Vagina (tissue), 2 donors: ENCODE measurements around the gene GEN1. TPM values are rescaled to one million over a fixed set of nuclear protein-coding genes. Genes with fewer than 3 reads are reported as not detected.

Experiments
- DNase-seq, 2 donors: peaks; one replicate each; pipeline ENCODE4 v3.0.0-alpha.2; 2017; ENCODE audit errors: extremely low spot score in 2 of 2
- H3K27ac ChIP-seq: fragments of 200-600 bp; sonication (generic); one replicate; pipeline ENCODE4 v1.5.1; 2019
- H3K27me3 ChIP-seq: fragments of 200-600 bp; sonication (generic); one replicate; pipeline ENCODE4 v1.5.1; 2019
- H3K36me3 ChIP-seq, 2 donors: fragments of 200-600 bp; sonication (generic); one replicate each; pipeline ENCODE4 v1.5.1; 2017 to 2019
- H3K4me1 ChIP-seq: fragments of 200-600 bp; sonication (generic); one replicate; pipeline ENCODE4 v1.5.1; 2019
- H3K4me3 ChIP-seq, 2 donors: fragments of 200-600 bp; sonication (generic); 1 replicate in 1 of 2; 2 replicates in 1 of 2; pipeline ENCODE4 v1.5.1; 2016 to 2019
- H3K9me3 ChIP-seq: fragments of 200-600 bp; sonication (generic); one replicate; pipeline ENCODE4 v1.5.1; 2019
- POLR2A ChIP-seq, 2 donors: fragments of 450-650 bp; IDR thresholded peaks; one replicate each; pipeline ENCODE4 v1.6.1; 2017; ENCODE audit warnings: antibody characterized with exemption in 2 of 2, mild to moderate bottlenecking in 2 of 2, moderate library complexity in 2 of 2
- POLR2AphosphoS5 ChIP-seq, 2 donors: sonication (generic); formaldehyde crosslinking; IDR thresholded peaks; one replicate each; pipeline ENCODE4 v1.9.0; 2017; ENCODE audit warnings: antibody characterized with exemption in 2 of 2, mild to moderate bottlenecking in 2 of 2, low read depth in 1 of 2; ENCODE audit not compliant: insufficient read depth in 1 of 2
- intact Hi-C: fragments of 100-400 bp; cut with DNase I; formaldehyde crosslinking; loops from one replicate; pipeline ENCODE4 v1.15.1; 2023
- total RNA-seq: library from RNA; depleted of rRNA; stranded (reverse); fragments of >200 nt; gene quantifications from one replicate; pipeline ENCODE4 v1.2.3, GENCODE V29; 2016
- TF ChIP-seq, protein P1 (sequence below), 3 experiments: fragments of 450-650 bp in 2 of 3; fragments of 200-600 bp in 1 of 3; sonication (generic) in 1 of 3; IDR thresholded peaks; one replicate each; pipeline ENCODE4 v1.5.1; 2017 to 2019; ENCODE audit warnings: antibody characterized with exemption in 3 of 3, mild to moderate bottlenecking in 2 of 3, moderate library complexity in 2 of 3

Gene GEN1
- total RNA-seq, 1 donor from 2014 or later, result 9.6 TPM

DNA sequence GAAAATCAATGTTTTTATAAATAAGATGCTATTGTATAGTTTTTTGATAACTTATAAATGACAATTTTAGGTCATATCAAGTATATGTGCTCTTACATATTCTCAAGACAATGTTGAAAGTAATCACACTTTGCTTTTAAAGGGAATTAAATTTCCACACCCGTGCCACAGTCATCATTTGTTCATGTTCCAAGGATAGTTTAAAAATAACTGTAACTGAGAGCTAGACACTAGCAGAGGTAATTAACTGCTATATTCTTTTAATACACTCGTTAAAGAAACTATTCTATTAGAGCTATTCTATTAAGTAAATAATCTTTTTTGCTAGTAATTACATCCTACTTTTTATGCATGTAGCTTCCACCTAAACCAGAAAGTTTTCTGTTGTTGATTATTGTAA, 18.0 kb downstream of the GEN1 start:
- no peak overlapping the region for H3K4me3 ChIP-seq
- DNase-seq, result no peak
- TF ChIP-seq POLR2A (IDR thresholded peaks at IDR 0.05) (no peak), POLR2AphosphoS5 (IDR thresholded peaks at IDR 0.05; ENCODE audit: insufficient read depth in 1 of 2, low read depth in 1 of 2) (no peak)
- TF ChIP-seq, protein P1, sequence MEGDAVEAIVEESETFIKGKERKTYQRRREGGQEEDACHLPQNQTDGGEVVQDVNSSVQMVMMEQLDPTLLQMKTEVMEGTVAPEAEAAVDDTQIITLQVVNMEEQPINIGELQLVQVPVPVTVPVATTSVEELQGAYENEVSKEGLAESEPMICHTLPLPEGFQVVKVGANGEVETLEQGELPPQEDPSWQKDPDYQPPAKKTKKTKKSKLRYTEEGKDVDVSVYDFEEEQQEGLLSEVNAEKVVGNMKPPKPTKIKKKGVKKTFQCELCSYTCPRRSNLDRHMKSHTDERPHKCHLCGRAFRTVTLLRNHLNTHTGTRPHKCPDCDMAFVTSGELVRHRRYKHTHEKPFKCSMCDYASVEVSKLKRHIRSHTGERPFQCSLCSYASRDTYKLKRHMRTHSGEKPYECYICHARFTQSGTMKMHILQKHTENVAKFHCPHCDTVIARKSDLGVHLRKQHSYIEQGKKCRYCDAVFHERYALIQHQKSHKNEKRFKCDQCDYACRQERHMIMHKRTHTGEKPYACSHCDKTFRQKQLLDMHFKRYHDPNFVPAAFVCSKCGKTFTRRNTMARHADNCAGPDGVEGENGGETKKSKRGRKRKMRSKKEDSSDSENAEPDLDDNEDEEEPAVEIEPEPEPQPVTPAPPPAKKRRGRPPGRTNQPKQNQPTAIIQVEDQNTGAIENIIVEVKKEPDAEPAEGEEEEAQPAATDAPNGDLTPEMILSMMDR (IDR thresholded peaks at IDR 0.05), result no peak

DNA sequence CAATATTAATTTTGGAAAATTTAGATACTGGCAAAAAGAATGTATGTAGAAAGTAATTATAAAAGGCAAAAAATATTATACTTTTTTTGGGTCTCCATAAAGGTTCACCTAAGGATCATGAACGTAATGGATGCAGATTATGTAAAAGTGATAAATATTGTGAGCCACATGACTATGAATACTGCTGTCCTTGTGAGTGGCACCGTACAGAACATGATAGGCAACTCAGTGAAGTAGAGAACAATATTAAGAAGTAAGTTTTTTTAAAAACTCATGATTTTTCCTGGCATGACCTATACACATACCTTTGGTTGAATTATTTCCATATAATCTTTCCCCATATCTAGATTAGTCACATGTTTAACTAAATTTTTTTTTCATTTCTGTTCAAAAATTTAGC, 18.6 kb downstream of the GEN1 start:
- H3K9me3 ChIP-seq, result no peaks in the 10 kb centered on the region
- intact Hi-C loops, result no loop called here
- no peaks in the 10 kb centered on the region for H3K27me3 ChIP-seq
- H3K36me3 ChIP-seq, result peaks cover 0 to 5% of the 10 kb centered on the region in 2 donors
- no peak overlapping the region for H3K27ac ChIP-seq
- TF ChIP-seq POLR2AphosphoS5 (IDR thresholded peaks at IDR 0.05; ENCODE audit: insufficient read depth in 1 of 2, low read depth in 1 of 2), result no peak
- TF ChIP-seq, protein P1 (IDR thresholded peaks at IDR 0.05), result no peak
- no peak for TF ChIP-seq POLR2A (IDR thresholded peaks at IDR 0.05)
- no peaks in the 10 kb centered on the region for H3K4me1 ChIP-seq
- H3K4me3 ChIP-seq, result no peak overlapping the region
- DNase-seq, result no peak

More for the DNA sequence above, 18.0 kb downstream of the GEN1 start:
- Histone ChIP-seq H3K27ac (no peak overlapping the region), H3K4me1 (no peaks in the 10 kb centered on the region), H3K9me3 (no peaks in the 10 kb centered on the region), H3K36me3 (peaks cover 0 to 5% of the 10 kb centered on the region in 2 donors), H3K27me3 (no peaks in the 10 kb centered on the region)
- intact Hi-C loops, result no loop called here

DNA sequence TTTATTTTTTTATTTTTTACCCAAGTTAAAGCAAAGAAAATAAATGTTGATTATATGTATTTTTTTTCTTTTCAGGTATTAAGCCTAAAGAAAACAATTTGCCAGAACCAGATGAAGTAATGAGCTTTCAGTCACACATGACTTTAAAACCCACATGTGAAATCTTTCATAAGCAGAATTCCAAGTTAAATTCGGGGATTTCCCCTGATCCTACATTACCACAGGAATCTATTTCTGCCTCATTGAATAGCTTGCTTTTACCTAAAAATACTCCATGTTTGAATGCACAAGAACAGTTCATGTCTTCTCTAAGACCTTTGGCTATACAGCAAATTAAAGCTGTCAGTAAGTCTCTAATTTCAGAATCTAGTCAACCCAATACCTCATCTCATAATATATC, 26.6 kb downstream of the GEN1 start:
- H3K27me3 ChIP-seq, result no peaks in the 10 kb centered on the region
- TF ChIP-seq POLR2AphosphoS5 (IDR thresholded peaks at IDR 0.05; ENCODE audit: insufficient read depth in 1 of 2, low read depth in 1 of 2) (no peak), POLR2A (IDR thresholded peaks at IDR 0.05) (no peak)
- TF ChIP-seq, protein P1 (IDR thresholded peaks at IDR 0.05), result no peak
- peaks cover 0 to 14% of the 10 kb centered on the region in 2 donors for H3K36me3 ChIP-seq
- intact Hi-C loops, result no loop called here
- no peaks in the 10 kb centered on the region for H3K4me1 ChIP-seq
- H3K4me3 ChIP-seq, result no peak overlapping the region
- DNase-seq, result no peak
- no peak overlapping the region for H3K27ac ChIP-seq
- H3K9me3 ChIP-seq, result no peaks in the 10 kb centered on the region

DNA sequence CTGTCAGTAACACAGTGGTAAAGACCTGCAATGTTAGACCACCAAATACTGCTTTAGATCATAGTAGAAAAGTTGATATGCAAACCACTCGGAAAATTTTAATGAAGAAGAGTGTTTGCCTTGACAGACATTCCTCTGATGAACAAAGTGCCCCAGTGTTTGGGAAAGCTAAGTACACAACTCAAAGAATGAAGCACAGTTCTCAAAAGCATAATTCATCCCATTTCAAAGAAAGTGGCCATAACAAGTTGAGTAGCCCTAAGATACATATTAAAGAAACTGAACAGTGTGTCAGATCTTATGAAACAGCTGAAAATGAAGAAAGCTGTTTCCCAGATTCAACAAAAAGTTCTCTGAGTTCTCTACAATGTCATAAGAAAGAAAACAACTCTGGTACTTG, 27.5 kb downstream of the GEN1 start:
- no peaks in the 10 kb centered on the region for H3K27me3 ChIP-seq
- intact Hi-C loops, result no loop called here
- no peaks in the 10 kb centered on the region for H3K9me3 ChIP-seq
- H3K36me3 ChIP-seq, result peaks cover 0 to 14% of the 10 kb centered on the region in 2 donors
- no peak for DNase-seq
- no peak for TF ChIP-seq POLR2AphosphoS5 (IDR thresholded peaks at IDR 0.05; ENCODE audit: insufficient read depth in 1 of 2, low read depth in 1 of 2)
- TF ChIP-seq POLR2A (IDR thresholded peaks at IDR 0.05), result no peak
- TF ChIP-seq, protein P1 (IDR thresholded peaks at IDR 0.05), result no peak
- no peak overlapping the region for H3K4me3 ChIP-seq
- no peak overlapping the region for H3K27ac ChIP-seq
- no peaks in the 10 kb centered on the region for H3K4me1 ChIP-seq

DNA sequence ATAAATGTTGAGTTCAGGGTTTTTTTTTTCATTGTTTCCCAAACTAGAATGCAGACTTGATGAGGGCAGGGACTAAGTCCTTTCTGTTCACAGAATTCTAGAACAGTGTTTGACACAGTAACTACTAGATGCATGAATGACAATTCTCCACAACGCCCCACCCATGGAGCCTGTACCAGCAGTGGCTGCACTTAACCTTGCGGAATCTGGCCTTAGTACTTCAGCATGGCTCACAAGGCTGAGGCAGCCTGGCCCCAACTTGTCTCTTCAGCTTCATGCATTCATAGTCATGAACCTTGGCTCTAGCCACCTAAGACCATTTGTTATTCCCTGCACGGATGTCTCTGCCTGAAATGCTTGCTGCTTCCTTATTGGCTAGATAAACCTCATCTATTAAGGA, 32.8 kb downstream of the GEN1 start:
- peaks cover 15% of the 10 kb centered on the region for H3K4me1 ChIP-seq
- intact Hi-C loops, result no loop called here
- H3K27ac ChIP-seq, result no peak overlapping the region
- H3K27me3 ChIP-seq, result no peaks in the 10 kb centered on the region
- H3K4me3 ChIP-seq, result no peak overlapping the region
- no peaks in the 10 kb centered on the region for H3K9me3 ChIP-seq
- no peak for DNase-seq
- no peak for TF ChIP-seq POLR2AphosphoS5 (IDR thresholded peaks at IDR 0.05; ENCODE audit: insufficient read depth in 1 of 2, low read depth in 1 of 2)
- TF ChIP-seq, protein P1 (IDR thresholded peaks at IDR 0.05), result no peak
- TF ChIP-seq POLR2A (IDR thresholded peaks at IDR 0.05), result no peak
- H3K36me3 ChIP-seq, result peaks cover 0 to under 1% of the 10 kb centered on the region in 2 donors
